Ishikawa (cell line): ENCODE results near the gene SPON1.

ENCODE experiments used
- CEBPB ChIP-seq: IDR thresholded peaks from 2 replicates; pipeline ENCODE4 v1.6.1; 2012
- CREB1 ChIP-seq: IDR thresholded peaks from 2 replicates; pipeline ENCODE4 v1.6.1; 2012; ENCODE audit warnings: low read depth
- EGR1 ChIP-seq: IDR thresholded peaks from 2 replicates; pipeline ENCODE4 v1.6.1; 2012
- EP300 ChIP-seq: IDR thresholded peaks from 2 replicates; pipeline ENCODE4 v1.6.1; 2012; ENCODE audit warnings: borderline replicate concordance
- FOXM1 ChIP-seq: IDR thresholded peaks from 2 replicates; pipeline ENCODE4 v1.6.1; 2012; ENCODE audit warnings: low read depth, borderline replicate concordance
- MAX ChIP-seq: IDR thresholded peaks from 2 replicates; pipeline ENCODE4 v1.6.1; 2012
- NFIC ChIP-seq: IDR thresholded peaks from 2 replicates; pipeline ENCODE4 v1.6.1; 2012
- RAD21 ChIP-seq: IDR thresholded peaks from 2 replicates; pipeline ENCODE4 v1.6.1; 2012; ENCODE audit warnings: low read depth
- TAF1 ChIP-seq: IDR thresholded peaks from 2 replicates; pipeline ENCODE4 v1.6.1; 2012; ENCODE audit warnings: low read depth, mild to moderate bottlenecking
- TEAD4 ChIP-seq: IDR thresholded peaks from 2 replicates; pipeline ENCODE4 v1.6.1; 2012
- YY1 ChIP-seq: IDR thresholded peaks from 2 replicates; pipeline ENCODE4 v1.6.1; 2012; ENCODE audit warnings: low read depth
- TF ChIP-seq, protein P1 (sequence below): IDR thresholded peaks from 2 replicates; pipeline ENCODE4 v1.6.1; 2012; ENCODE audit warnings: low read depth, mild to moderate bottlenecking
- TF ChIP-seq, protein P2 (sequence below): IDR thresholded peaks from 2 replicates; pipeline ENCODE4 v1.6.1; 2012

DNA sequence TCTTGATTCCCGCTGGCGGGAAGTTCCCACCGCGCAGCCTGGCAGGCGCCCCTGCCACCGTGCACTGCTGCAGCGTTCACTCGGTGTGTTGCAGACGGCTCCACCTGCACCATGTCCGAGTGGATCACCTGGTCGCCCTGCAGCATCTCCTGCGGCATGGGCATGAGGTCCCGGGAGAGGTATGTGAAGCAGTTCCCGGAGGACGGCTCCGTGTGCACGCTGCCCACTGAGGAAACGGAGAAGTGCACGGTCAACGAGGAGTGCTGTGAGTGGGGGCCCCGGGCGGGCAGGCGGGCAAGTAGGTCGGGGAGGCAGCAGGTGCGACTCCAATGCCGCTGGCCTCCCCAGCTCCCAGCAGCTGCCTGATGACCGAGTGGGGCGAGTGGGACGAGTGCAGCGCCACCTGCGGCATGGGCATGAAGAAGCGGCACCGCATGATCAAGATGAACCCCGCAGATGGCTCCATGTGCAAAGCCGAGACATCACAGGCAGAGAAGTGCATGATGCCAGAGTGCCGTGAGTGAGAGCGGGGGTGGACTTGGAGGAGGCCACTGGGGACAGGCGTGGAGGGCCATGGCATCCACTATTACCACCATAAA lies 296.8 kb downstream of the SPON1 start:
- no peak for TF ChIP-seq RAD21
- no peak for TF ChIP-seq EP300
- TF ChIP-seq YY1, result no peak
- TF ChIP-seq, protein P1, sequence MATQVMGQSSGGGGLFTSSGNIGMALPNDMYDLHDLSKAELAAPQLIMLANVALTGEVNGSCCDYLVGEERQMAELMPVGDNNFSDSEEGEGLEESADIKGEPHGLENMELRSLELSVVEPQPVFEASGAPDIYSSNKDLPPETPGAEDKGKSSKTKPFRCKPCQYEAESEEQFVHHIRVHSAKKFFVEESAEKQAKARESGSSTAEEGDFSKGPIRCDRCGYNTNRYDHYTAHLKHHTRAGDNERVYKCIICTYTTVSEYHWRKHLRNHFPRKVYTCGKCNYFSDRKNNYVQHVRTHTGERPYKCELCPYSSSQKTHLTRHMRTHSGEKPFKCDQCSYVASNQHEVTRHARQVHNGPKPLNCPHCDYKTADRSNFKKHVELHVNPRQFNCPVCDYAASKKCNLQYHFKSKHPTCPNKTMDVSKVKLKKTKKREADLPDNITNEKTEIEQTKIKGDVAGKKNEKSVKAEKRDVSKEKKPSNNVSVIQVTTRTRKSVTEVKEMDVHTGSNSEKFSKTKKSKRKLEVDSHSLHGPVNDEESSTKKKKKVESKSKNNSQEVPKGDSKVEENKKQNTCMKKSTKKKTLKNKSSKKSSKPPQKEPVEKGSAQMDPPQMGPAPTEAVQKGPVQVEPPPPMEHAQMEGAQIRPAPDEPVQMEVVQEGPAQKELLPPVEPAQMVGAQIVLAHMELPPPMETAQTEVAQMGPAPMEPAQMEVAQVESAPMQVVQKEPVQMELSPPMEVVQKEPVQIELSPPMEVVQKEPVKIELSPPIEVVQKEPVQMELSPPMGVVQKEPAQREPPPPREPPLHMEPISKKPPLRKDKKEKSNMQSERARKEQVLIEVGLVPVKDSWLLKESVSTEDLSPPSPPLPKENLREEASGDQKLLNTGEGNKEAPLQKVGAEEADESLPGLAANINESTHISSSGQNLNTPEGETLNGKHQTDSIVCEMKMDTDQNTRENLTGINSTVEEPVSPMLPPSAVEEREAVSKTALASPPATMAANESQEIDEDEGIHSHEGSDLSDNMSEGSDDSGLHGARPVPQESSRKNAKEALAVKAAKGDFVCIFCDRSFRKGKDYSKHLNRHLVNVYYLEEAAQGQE, result no peak
- TF ChIP-seq EGR1, result no peak
- no peak for TF ChIP-seq CEBPB
- TF ChIP-seq CREB1, result no peak
- no peak for TF ChIP-seq NFIC
- TF ChIP-seq MAX, result no peak
- no peak for TF ChIP-seq TAF1
- TF ChIP-seq, protein P2, sequence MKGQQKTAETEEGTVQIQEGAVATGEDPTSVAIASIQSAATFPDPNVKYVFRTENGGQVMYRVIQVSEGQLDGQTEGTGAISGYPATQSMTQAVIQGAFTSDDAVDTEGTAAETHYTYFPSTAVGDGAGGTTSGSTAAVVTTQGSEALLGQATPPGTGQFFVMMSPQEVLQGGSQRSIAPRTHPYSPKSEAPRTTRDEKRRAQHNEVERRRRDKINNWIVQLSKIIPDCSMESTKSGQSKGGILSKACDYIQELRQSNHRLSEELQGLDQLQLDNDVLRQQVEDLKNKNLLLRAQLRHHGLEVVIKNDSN, result no peak
- TF ChIP-seq TEAD4, result no peak
- no peak for TF ChIP-seq FOXM1
